IPS-18c (cell line): Measurements from ENCODE around the gene TMEM120A.
A peak's percentile ranks its signal among the peaks of the same experiment; 100 is the strongest.
"Not testable (repeated sequence)": the region's sequence is repeated elsewhere in the genome, so short reads cannot be mapped to it uniquely, and the experiment has no call there.

Experiments used
- H3K4me3 ChIP-seq: 2 replicates; pipeline ENCODE4 v1.7.0; 2013; ENCODE audit warnings: low read depth, mild to moderate bottlenecking, low read length, moderate library complexity; ENCODE audit not compliant: insufficient read depth
- H3K9me3 ChIP-seq: one replicate; pipeline ENCODE4 v1.6.1; 2013; ENCODE audit warnings: mild to moderate bottlenecking, low read length, moderate library complexity; ENCODE audit not compliant: control insufficient read depth, insufficient read depth

TMEM120A gene

GRCh38 chr7:75994388-75995051, at the start of gene TMEM120A:
TSS of gene TMEM120A (minus strand) at chr7:75994595. CDS start at chr7:75994570, 25 bp downstream.
- no peaks in the 10 kb centered on the region for H3K9me3 ChIP-seq
- peak within 1 kb of the TSS; percentile 68 for H3K4me3 ChIP-seq

- H3K9me3 ChIP-seq = no peaks in the 10 kb centered on the region
These were observed 45.7 kb upstream of the TMEM120A start for GRCh38 chr7:76040126-76040525.

GRCh38 chr7:76037310-76037709, 42.9 kb upstream of the TMEM120A start:
- Histone ChIP-seq H3K4me3 (no peak overlapping the region), H3K9me3 (no peaks in the 10 kb centered on the region)

More at GRCh38 chr7:76040126-76040525, 45.7 kb upstream of the TMEM120A start:
- H3K4me3 ChIP-seq = no peak overlapping the region

GRCh38 chr7:76031964-76032363, 37.6 kb upstream of the TMEM120A start:
- Histone ChIP-seq H3K9me3 (no peaks in the 10 kb centered on the region), H3K4me3 (no peak overlapping the region)

GRCh38 chr7:76029682-76030081, 35.3 kb upstream of the TMEM120A start:
- H3K4me3 ChIP-seq, H3K9me3 ChIP-seq: not testable (repeated sequence)

- Histone ChIP-seq H3K4me3 (no peak overlapping the region), H3K9me3 (no peaks in the 10 kb centered on the region)
These were observed 28.6 kb upstream of the TMEM120A start for GRCh38 chr7:76023002-76023401.

- no peaks in the 10 kb centered on the region for H3K9me3 ChIP-seq
- no peak overlapping the region for H3K4me3 ChIP-seq
These were observed 27.8 kb upstream of the TMEM120A start for GRCh38 chr7:76022026-76022780.

GRCh38 chr7:76020031-76020714, 25.8 kb upstream of the TMEM120A start:
- H3K9me3 ChIP-seq = no peaks in the 10 kb centered on the region
- no peak overlapping the region for H3K4me3 ChIP-seq

GRCh38 chr7:76018520-76018919, 24.1 kb upstream of the TMEM120A start:
- H3K4me3 ChIP-seq, H3K9me3 ChIP-seq: not testable (repeated sequence)

GRCh38 chr7:76016191-76016947, 22.0 kb upstream of the TMEM120A start:
- no peak overlapping the region for H3K4me3 ChIP-seq
- H3K9me3 ChIP-seq = no peaks in the 10 kb centered on the region

- Histone ChIP-seq H3K9me3 (no peaks in the 10 kb centered on the region), H3K4me3 (no peak overlapping the region)
These were observed 17.1 kb upstream of the TMEM120A start for GRCh38 chr7:76011442-76011861.

GRCh38 chr7:76009672-76010600, 15.5 kb upstream of the TMEM120A start:
- Histone ChIP-seq H3K4me3 (no peak overlapping the region), H3K9me3 (no peaks in the 10 kb centered on the region)

GRCh38 chr7:76008156-76008687, 13.8 kb upstream of the TMEM120A start:
- Histone ChIP-seq H3K9me3 (no peaks in the 10 kb centered on the region), H3K4me3 (no peak overlapping the region)

- H3K9me3 ChIP-seq, H3K4me3 ChIP-seq: not testable (repeated sequence)
These were observed 10.6 kb upstream of the TMEM120A start for GRCh38 chr7:76005004-76005403.

- H3K9me3 ChIP-seq = no peaks in the 10 kb centered on the region
- no peak overlapping the region for H3K4me3 ChIP-seq
These were observed 9.0 kb upstream of the TMEM120A start for GRCh38 chr7:76003351-76003750.

- Histone ChIP-seq H3K4me3 (no peak overlapping the region), H3K9me3 (no peaks in the 10 kb centered on the region)
These were observed 8.4 kb upstream of the TMEM120A start for GRCh38 chr7:76002822-76003221.
